GM12891 (cell line): ENCODE measurements around the gene ENDOG.

ENCODE experiments used
- DNase-seq: peaks from one replicate; pipeline ENCODE4 v3.0.0; 2011; ENCODE audit warnings: low spot score; ENCODE audit not compliant: insufficient read length
- FAIRE-seq: peaks from 2 replicates; lab custom pipeline; 2011; peaks lifted over from hg19 to GRCh38; lab: Jason Lieb, UNC
- PAX5 ChIP-seq: IDR thresholded peaks from 2 replicates; pipeline ENCODE4 v1.6.1; 2011; ENCODE audit warnings: low read length, moderate library complexity, mild to moderate bottlenecking; ENCODE audit not compliant: insufficient read depth, severe bottlenecking
- POLR2A ChIP-seq: IDR thresholded peaks from 2 replicates; pipeline ENCODE4 v1.6.1; 2011; ENCODE audit warnings: low read depth, low read length, control low read depth
- POLR2AphosphoS5 ChIP-seq: IDR thresholded peaks from 2 replicates; pipeline ENCODE4 v1.6.1; 2011; ENCODE audit warnings: low read depth, low read length, control low read depth
- POU2F2 ChIP-seq: IDR thresholded peaks from 2 replicates; pipeline ENCODE4 v1.6.1; 2011; ENCODE audit warnings: low read depth, mild to moderate bottlenecking, control low read depth, low read length, moderate library complexity
- SPI1 ChIP-seq: IDR thresholded peaks from 2 replicates; pipeline ENCODE4 v1.6.1; 2011; ENCODE audit warnings: low read depth, low read length, control low read depth
- TAF1 ChIP-seq: IDR thresholded peaks from 2 replicates; pipeline ENCODE4 v1.6.1; 2011; ENCODE audit warnings: low read depth, low read length, control low read depth

Gene ENDOG

GRCh38 chr9:128825923-128826700, 7.8 kb downstream of the ENDOG start:
- DNase-seq (no peak), FAIRE-seq (no peak)
- no peak for TF ChIP-seq PAX5
- TF ChIP-seq POLR2A, result no peak
- no peak for TF ChIP-seq POLR2AphosphoS5
- TF ChIP-seq POU2F2, result no peak
- TF ChIP-seq SPI1, result no peak
- TF ChIP-seq TAF1, result no peak

- DNase-seq, result no peak
- no peak for TF ChIP-seq PAX5
- TF ChIP-seq POLR2AphosphoS5, result no peak
- no peak for TF ChIP-seq POLR2A
- TF ChIP-seq SPI1, result no peak
- no peak for TF ChIP-seq TAF1
- no peak for TF ChIP-seq POU2F2
- FAIRE-seq, result no peak
Measured at GRCh38 chr9:128828267-128828666, 10.0 kb downstream of the ENDOG start.

- FAIRE-seq (peak; percentile 60), DNase-seq (no peak)
- no peak for TF ChIP-seq POU2F2
- no peak for TF ChIP-seq TAF1
- TF ChIP-seq POLR2A, result no peak
- no peak for TF ChIP-seq SPI1
- TF ChIP-seq PAX5, result no peak
- no peak for TF ChIP-seq POLR2AphosphoS5
Measured at GRCh38 chr9:128828719-128829452, 10.6 kb downstream of the ENDOG start.

DNA sequence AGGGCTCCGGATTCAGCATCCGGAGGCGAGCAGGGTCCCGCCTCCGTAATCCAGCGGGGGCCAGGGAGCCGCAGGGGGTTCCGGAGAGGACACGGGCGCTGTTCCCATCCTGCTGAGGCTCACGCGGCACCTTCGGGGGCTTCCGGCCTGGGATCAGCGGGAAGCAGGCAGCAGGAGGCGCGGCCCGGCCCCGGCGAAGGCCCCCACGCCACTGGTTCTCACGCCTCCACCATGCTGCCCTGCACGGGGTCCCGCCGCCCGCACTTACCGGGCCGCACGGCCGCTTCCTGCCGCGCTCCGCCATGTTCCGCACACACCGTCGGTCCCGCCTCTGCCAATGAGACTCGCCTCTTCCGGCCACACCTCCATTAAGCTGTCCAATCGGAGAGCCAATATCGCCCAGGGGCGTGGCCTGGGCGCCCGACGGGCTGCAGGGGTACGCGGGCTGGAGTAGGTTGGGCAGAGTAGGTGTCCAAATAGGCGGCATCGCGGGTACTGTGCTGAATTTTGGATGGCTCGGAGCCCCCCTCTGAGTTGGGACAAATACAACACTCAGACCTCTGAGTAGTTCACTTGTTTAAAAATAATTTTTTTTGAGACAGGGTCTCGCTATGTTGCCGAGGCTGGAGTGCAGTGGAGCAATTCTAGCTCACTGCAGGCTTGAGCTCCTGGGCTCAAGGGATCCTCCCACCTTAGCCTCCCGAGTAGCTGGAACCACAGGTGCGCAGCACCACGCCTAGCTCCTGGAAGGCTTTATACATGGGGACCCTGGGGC, 11.4 kb downstream of the ENDOG start, which contains the start of gene SPOUT1:
TSS of gene SPOUT1 (minus strand) at position 318 of the 775 bp plus-strand sequence. CDS start at position 304, 14 bp downstream.
- FAIRE-seq, result peak; percentile 99
- DNase-seq, result peak; percentile 99
- no peak for TF ChIP-seq POU2F2
- TF ChIP-seq POLR2AphosphoS5, result peak; percentile 89
- no peak for TF ChIP-seq SPI1
- no peak for TF ChIP-seq PAX5
- peak; percentile 76 for TF ChIP-seq TAF1
- TF ChIP-seq POLR2A, result peak; percentile 87

DNA sequence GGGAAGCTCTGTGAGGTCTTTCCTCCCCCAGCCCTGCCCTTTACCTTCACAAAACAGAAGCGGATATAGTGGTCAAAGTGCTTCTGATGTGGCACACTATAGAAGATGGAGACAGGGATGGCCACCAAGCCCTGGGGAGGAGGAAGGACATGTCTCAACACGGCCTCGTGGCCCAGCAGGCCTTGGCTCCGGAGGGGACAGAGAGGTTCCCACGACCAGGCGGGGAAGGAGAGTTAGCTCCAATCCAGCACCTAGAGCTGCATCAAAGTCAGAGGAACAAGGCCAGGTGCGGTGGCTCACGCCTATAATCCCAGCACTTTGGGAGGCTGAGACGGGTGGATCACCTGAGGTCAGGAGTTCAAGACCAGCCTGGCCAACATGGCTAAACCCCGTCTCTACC, 15.4 kb downstream of the ENDOG start:
- no peak for FAIRE-seq
- no peak for DNase-seq
- TF ChIP-seq POLR2A, result no peak
- no peak for TF ChIP-seq PAX5
- no peak for TF ChIP-seq POLR2AphosphoS5
- no peak for TF ChIP-seq POU2F2
- no peak for TF ChIP-seq TAF1
- no peak for TF ChIP-seq SPI1

GRCh38 chr9:128835246-128836210, 17.2 kb downstream of the ENDOG start:
- TF ChIP-seq POU2F2 (no peak), TAF1 (no peak), POLR2A (no peak), POLR2AphosphoS5 (no peak), PAX5 (no peak), SPI1 (no peak)
- DNase-seq (no peak), FAIRE-seq (no peak)

DNA sequence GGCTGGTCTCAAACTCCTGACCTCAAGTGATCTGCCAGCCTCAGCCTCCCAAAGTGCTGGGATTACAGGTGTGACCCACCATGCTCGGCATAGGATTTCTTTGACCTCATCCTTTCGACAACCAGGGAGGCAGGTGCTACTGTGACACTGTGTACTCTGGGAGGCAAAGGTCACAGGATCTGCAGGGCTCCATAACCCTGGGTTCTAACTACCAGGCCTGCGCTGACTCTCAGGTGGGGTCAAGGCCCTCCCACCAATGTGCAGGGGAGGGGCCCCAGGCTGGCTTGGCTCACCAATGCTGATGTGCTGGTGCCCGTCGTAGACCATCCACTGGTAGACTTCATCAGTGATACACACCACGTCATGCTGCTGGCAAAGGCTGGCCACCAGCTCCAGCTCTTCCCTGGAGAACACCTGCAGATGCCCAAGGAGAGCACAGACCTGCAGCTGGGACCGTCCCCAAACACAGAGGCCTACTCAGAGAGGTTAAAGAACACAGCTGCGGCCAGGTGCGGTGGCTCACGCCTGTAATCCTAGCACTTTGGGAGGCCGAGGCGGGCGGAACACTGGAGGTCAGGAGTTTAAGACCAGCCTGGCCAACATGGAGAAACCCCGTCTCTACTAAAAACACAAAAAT, 18.3 kb downstream of the ENDOG start:
- FAIRE-seq, result no peak
- TF ChIP-seq PAX5, result no peak
- no peak for DNase-seq

DNA sequence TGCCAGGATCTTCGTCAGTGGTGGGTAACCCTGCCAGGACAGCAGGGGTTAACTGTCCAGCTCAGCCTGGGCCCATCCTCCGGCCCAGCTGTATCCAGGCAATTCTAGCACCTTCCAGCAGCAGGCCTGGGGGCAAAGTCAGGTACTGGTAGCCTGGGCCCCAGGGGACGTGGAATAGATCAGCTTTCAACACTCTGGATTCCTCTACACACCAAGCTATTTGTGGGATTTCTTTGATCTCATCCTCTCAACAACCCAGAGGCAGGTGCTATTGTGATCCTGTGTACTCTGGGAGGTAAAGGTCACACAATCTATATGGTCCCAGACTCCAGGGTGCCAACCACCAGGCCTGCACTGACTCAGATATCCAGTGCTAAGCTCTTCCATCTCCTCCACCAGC, 20.0 kb downstream of the ENDOG start:
- TF ChIP-seq SPI1 (no peak), POU2F2 (no peak), POLR2AphosphoS5 (no peak), TAF1 (no peak), POLR2A (no peak), PAX5 (no peak)
- FAIRE-seq (no peak), DNase-seq (no peak)
